Progenitor cell of endocrine pancreas (in vitro differentiated cells): ENCODE measurements around the gene RNF152. TPM values are rescaled to one million over a fixed set of nuclear protein-coding genes. Genes with fewer than 3 reads are reported as not detected.

Experiments
- DNase-seq: peaks from one replicate; pipeline ENCODE4 v3.0.0; 2021; ENCODE audit warnings: low spot score; ENCODE audit not compliant: unreplicated experiment
- H3K27ac Mint-ChIP-seq: 2 replicates; pipeline ENCODE4 v1.8.0; 2021; ENCODE audit warnings: mild to moderate bottlenecking, moderate library complexity, mixed read lengths
- H3K27me3 Mint-ChIP-seq: 2 replicates; pipeline ENCODE4 v1.8.0; 2021; ENCODE audit warnings: mixed read lengths
- H3K36me3 Mint-ChIP-seq: 2 replicates; pipeline ENCODE4 v1.8.0; 2022; ENCODE audit warnings: mixed read lengths; ENCODE audit not compliant: insufficient read depth
- H3K4me1 Mint-ChIP-seq: 2 replicates; pipeline ENCODE4 v1.8.0; 2021; ENCODE audit warnings: low read depth, mixed read lengths
- H3K4me3 Mint-ChIP-seq: 2 replicates; pipeline ENCODE4 v1.8.0; 2021; ENCODE audit warnings: low read depth, mild to moderate bottlenecking, moderate library complexity, mixed read lengths
- H3K9me3 Mint-ChIP-seq: 2 replicates; pipeline ENCODE4 v1.8.0; 2021; ENCODE audit warnings: low read depth, mixed read lengths
- total RNA-seq: library from RNA; stranded (reverse); gene quantifications from 2 replicates; pipeline ENCODE4 v1.2.1, GENCODE V29; 2021
- TF ChIP-seq, protein P1 (sequence below): fragments of 200-600 bp; sonication (generic); IDR thresholded peaks from one replicate; pipeline ENCODE4 v1.5.0; 2021; ENCODE audit warnings: antibody characterized with exemption, mild to moderate bottlenecking; ENCODE audit not compliant: unreplicated experiment

RNF152 gene
- total RNA-seq, 1 donor from 2014 or later, result 32.0 TPM

DNA sequence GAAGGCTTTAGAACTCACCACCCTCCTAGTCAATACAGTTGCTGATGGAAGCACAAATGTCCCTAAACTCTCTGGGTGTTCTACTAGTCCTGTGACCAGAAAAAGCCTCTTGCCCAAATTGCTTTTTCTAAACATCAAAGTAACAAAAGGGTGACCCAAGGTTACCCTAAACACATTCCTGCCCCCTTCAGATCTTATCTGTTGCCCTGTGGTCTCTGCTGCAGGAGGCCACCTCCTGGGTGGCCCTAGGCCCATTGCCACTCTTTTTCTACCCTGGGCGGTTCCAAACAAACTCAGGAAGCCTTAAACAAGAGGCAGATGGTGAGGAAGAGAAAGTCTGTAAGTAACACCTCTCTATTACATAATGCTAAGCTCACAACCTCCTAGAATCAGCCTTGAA, 3.3 kb downstream of the RNF152 start:
- no peaks in the 10 kb centered on the region for H3K9me3 Mint-ChIP-seq
- H3K36me3 Mint-ChIP-seq, result peaks cover 33% of the 10 kb centered on the region
- H3K4me3 Mint-ChIP-seq, result no peak overlapping the region
- no peak overlapping the region for H3K27ac Mint-ChIP-seq
- H3K4me1 Mint-ChIP-seq, result peaks cover 30% of the 10 kb centered on the region
- H3K27me3 Mint-ChIP-seq, result no peaks in the 10 kb centered on the region
- no peak for DNase-seq
- TF ChIP-seq, protein P1, sequence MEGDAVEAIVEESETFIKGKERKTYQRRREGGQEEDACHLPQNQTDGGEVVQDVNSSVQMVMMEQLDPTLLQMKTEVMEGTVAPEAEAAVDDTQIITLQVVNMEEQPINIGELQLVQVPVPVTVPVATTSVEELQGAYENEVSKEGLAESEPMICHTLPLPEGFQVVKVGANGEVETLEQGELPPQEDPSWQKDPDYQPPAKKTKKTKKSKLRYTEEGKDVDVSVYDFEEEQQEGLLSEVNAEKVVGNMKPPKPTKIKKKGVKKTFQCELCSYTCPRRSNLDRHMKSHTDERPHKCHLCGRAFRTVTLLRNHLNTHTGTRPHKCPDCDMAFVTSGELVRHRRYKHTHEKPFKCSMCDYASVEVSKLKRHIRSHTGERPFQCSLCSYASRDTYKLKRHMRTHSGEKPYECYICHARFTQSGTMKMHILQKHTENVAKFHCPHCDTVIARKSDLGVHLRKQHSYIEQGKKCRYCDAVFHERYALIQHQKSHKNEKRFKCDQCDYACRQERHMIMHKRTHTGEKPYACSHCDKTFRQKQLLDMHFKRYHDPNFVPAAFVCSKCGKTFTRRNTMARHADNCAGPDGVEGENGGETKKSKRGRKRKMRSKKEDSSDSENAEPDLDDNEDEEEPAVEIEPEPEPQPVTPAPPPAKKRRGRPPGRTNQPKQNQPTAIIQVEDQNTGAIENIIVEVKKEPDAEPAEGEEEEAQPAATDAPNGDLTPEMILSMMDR, result no peak

DNA sequence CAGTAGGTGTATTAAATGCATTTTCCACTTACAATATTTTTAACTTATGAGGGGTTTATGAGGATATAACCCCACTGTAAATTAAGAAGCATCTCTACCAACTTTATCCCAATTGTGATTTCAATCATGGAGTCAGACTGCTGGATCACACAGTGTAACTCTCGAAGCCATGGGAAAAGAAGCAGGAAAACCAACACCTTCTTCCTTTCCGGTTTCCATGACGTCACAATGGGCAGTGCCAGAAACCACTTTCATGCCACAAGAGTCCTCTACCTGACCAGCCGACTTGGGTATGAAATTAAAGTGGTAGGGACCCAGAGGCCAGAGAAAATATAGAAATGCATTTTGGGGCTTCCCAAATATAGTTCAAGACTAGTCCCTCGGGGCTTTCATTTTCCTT, 4.2 kb downstream of the RNF152 start:
- H3K27ac Mint-ChIP-seq, result no peak overlapping the region
- H3K4me1 Mint-ChIP-seq, result peaks cover 30% of the 10 kb centered on the region
- no peaks in the 10 kb centered on the region for H3K9me3 Mint-ChIP-seq
- H3K36me3 Mint-ChIP-seq, result peaks cover 38% of the 10 kb centered on the region
- no peaks in the 10 kb centered on the region for H3K27me3 Mint-ChIP-seq
- H3K4me3 Mint-ChIP-seq, result no peak overlapping the region
- TF ChIP-seq, protein P1, result no peak
- no peak for DNase-seq

DNA sequence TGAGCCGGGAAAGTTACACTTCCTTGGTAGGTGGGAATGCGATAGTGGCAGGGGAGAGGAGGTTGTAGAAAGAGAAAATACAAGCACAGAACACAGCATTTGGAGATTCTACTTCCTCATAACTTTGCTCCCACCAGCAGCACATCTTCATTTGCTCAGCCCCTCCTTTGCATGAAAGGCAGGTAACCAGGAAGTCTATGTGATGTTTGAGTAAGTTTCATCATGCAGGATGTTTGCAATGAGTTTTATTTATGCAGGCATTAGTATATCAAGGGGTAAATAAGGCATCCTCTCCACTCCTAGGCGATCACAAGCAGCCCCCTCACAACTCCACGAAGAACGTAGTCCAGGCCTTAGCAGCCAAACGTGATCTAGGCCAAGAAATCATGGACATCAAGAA, 5.0 kb downstream of the RNF152 start:
- Mint-ChIP-seq H3K9me3 (no peaks in the 10 kb centered on the region), H3K36me3 (peaks cover 38% of the 10 kb centered on the region), H3K27ac (no peak overlapping the region), H3K27me3 (no peaks in the 10 kb centered on the region), H3K4me1 (peaks cover 30% of the 10 kb centered on the region), H3K4me3 (no peak overlapping the region)
- DNase-seq, result no peak
- TF ChIP-seq, protein P1, result no peak

DNA sequence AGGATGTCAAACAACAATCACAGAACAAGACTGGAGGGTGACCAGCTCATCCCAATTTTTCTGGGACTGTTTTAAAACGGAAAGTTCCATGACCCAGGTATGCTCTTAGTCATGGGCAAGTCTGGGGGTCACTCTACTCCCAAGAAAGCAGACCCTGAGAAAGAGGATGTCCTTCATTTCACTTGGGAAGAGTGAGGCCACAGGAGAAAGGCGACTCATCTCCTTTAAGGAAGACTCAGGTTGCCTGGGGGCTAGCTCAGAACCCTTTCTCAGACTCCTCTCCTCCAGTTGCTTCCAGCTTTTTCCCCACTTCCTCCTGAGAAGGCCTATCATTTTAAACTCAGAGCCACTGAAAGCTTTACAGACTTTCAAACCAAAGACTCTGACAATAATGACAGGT, 9.3 kb downstream of the RNF152 start:
- no peaks in the 10 kb centered on the region for H3K27me3 Mint-ChIP-seq
- H3K4me3 Mint-ChIP-seq, result no peak overlapping the region
- peaks cover 4% of the 10 kb centered on the region for H3K9me3 Mint-ChIP-seq
- peaks cover 16% of the 10 kb centered on the region for H3K4me1 Mint-ChIP-seq
- DNase-seq, result no peak
- TF ChIP-seq, protein P1, result no peak
- no peak overlapping the region for H3K27ac Mint-ChIP-seq
- H3K36me3 Mint-ChIP-seq, result peaks cover 38% of the 10 kb centered on the region

DNA sequence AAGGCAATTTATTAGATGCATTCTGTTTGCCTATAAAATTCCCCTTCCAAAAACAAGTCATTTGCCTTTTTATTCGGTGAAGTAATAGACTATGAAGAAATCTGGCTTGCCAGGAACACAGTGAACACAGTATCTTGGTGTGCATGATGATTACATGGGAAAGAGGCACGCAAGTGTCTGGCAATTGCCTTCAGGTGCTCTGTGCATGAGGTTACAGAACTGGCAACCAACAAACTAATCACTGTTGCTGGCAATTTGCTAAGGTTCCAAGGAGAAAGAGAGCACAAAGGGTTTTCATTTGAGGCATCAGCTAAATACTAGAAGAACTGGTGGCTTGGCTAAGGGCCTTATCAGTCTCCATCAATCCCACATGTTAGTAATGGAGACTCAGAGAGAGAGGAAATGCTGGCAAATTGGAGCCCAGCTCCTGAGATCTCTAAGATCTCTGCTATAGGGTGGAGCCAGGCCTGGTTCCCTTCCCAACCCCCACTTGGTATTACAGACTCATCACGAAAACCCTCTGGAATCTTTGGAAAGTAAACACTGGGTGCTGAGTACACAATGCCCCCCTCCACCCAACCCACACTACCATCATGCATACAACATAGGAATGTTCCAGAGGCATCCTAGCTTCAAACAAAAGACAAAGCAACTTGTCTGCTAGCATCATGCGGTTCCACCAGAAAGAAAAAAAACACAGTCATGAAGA, 10.4 kb downstream of the RNF152 start:
- H3K36me3 Mint-ChIP-seq, result peaks cover 35% of the 10 kb centered on the region
- peaks cover 4% of the 10 kb centered on the region for H3K9me3 Mint-ChIP-seq
- H3K4me3 Mint-ChIP-seq, result no peak overlapping the region
- DNase-seq, result no peak
- H3K27me3 Mint-ChIP-seq, result no peaks in the 10 kb centered on the region
- peaks cover 18% of the 10 kb centered on the region for H3K4me1 Mint-ChIP-seq
- H3K27ac Mint-ChIP-seq, result no peak overlapping the region
- TF ChIP-seq, protein P1, result no peak
